ENCODE measurements around the gene RBP3.

RBP3 gene

DNA sequence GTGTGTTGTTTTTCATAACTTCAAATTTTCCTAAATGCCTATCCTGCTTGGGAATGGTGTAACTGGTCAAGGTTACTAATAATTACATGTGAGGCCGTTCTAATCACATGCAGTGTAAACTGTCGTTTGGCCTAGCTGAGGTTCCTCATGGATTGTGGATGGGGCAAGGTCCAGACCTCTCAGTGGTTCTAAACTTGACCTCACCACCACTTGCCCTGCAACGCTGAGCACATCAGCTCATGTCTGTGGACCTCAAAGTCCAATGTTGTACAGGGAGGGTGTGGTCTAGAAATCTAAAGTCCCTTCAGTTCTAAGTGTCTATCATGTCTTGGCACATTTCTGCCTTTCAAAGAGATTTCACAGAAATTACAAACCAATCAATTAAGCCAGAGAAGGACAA lies 15.6 kb downstream of the RBP3 start:
- no peak for ATAC-seq
- TF ChIP-seq SNAI2 (CRISPR knock-in tag; IDR thresholded peaks at IDR 0.05) (no peak), ZC3H10 (CRISPR knock-in tag; IDR thresholded peaks at IDR 0.05) (no peak), OSR1 (CRISPR knock-in tag; IDR thresholded peaks at IDR 0.05) (no peak), PPARA (CRISPR knock-in tag; IDR thresholded peaks at IDR 0.05; ENCODE audit: borderline replicate concordance) (no peak)

DNA sequence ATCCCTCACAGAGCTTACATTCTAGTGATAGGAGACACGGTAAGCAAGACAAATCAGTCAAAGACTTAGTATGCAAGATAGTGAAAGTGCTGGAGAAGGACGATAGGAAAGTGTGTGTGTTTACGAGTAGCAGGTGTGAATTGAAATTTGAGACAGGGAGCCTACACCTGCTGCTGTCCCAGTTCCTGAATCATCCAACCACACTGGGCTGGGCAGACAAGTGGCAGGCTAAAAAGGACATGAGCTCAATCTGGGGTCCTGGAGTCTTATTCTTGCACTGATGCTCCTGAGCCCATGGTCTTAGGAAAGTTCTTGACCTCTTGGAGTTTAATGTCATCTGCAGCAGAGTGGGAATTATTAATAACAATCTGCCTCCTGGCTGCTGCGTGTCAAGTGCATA lies 16.2 kb downstream of the RBP3 start:
- ATAC-seq, result no peak
- TF ChIP-seq ZNF70 (CRISPR knock-in tag; IDR thresholded peaks at IDR 0.05) (no peak), ARNTL (CRISPR knock-in tag; IDR thresholded peaks at IDR 0.05; ENCODE audit: borderline replicate concordance, low read depth) (no peak), ESRRG (CRISPR knock-in tag; IDR thresholded peaks at IDR 0.05) (no peak), ZNF565 (CRISPR knock-in tag; conservative IDR thresholded peaks at IDR 0.05; ENCODE audit: low read depth) (no peak), ZNF8 (CRISPR knock-in tag; IDR thresholded peaks at IDR 0.05) (no peak), TOX (CRISPR knock-in tag; IDR thresholded peaks at IDR 0.05; ENCODE audit: borderline replicate concordance) (no peak), SNAI2 (CRISPR knock-in tag; IDR thresholded peaks at IDR 0.05) (no peak), ZFP3 (CRISPR knock-in tag; IDR thresholded peaks at IDR 0.05) (no peak), OSR1 (CRISPR knock-in tag; IDR thresholded peaks at IDR 0.05) (no peak), ZFP30 (CRISPR knock-in tag; IDR thresholded peaks at IDR 0.05) (no peak), ISL1 (CRISPR knock-in tag; IDR thresholded peaks at IDR 0.05) (no peak)
- TF ChIP-seq, protein P1, sequence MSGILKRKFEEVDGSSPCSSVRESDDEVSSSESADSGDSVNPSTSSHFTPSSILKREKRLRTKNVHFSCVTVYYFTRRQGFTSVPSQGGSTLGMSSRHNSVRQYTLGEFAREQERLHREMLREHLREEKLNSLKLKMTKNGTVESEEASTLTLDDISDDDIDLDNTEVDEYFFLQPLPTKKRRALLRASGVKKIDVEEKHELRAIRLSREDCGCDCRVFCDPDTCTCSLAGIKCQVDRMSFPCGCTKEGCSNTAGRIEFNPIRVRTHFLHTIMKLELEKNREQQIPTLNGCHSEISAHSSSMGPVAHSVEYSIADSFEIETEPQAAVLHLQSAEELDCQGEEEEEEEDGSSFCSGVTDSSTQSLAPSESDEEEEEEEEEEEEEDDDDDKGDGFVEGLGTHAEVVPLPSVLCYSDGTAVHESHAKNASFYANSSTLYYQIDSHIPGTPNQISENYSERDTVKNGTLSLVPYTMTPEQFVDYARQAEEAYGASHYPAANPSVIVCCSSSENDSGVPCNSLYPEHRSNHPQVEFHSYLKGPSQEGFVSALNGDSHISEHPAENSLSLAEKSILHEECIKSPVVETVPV (CRISPR knock-in tag; IDR thresholded peaks at IDR 0.05), result no peak
- TF ChIP-seq, protein P2, sequence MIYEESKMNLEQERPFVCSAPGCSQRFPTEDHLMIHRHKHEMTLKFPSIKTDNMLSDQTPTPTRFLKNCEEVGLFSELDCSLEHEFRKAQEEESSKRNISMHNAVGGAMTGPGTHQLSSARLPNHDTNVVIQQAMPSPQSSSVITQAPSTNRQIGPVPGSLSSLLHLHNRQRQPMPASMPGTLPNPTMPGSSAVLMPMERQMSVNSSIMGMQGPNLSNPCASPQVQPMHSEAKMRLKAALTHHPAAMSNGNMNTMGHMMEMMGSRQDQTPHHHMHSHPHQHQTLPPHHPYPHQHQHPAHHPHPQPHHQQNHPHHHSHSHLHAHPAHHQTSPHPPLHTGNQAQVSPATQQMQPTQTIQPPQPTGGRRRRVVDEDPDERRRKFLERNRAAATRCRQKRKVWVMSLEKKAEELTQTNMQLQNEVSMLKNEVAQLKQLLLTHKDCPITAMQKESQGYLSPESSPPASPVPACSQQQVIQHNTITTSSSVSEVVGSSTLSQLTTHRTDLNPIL (CRISPR knock-in tag; IDR thresholded peaks at IDR 0.05; ENCODE audit: low read depth), result no peak
- TF ChIP-seq, protein P3, sequence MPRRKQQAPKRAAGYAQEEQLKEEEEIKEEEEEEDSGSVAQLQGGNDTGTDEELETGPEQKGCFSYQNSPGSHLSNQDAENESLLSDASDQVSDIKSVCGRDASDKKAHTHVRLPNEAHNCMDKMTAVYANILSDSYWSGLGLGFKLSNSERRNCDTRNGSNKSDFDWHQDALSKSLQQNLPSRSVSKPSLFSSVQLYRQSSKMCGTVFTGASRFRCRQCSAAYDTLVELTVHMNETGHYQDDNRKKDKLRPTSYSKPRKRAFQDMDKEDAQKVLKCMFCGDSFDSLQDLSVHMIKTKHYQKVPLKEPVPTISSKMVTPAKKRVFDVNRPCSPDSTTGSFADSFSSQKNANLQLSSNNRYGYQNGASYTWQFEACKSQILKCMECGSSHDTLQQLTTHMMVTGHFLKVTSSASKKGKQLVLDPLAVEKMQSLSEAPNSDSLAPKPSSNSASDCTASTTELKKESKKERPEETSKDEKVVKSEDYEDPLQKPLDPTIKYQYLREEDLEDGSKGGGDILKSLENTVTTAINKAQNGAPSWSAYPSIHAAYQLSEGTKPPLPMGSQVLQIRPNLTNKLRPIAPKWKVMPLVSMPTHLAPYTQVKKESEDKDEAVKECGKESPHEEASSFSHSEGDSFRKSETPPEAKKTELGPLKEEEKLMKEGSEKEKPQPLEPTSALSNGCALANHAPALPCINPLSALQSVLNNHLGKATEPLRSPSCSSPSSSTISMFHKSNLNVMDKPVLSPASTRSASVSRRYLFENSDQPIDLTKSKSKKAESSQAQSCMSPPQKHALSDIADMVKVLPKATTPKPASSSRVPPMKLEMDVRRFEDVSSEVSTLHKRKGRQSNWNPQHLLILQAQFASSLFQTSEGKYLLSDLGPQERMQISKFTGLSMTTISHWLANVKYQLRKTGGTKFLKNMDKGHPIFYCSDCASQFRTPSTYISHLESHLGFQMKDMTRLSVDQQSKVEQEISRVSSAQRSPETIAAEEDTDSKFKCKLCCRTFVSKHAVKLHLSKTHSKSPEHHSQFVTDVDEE (CRISPR knock-in tag; IDR thresholded peaks at IDR 0.05), result no peak
- TF ChIP-seq, protein P4, sequence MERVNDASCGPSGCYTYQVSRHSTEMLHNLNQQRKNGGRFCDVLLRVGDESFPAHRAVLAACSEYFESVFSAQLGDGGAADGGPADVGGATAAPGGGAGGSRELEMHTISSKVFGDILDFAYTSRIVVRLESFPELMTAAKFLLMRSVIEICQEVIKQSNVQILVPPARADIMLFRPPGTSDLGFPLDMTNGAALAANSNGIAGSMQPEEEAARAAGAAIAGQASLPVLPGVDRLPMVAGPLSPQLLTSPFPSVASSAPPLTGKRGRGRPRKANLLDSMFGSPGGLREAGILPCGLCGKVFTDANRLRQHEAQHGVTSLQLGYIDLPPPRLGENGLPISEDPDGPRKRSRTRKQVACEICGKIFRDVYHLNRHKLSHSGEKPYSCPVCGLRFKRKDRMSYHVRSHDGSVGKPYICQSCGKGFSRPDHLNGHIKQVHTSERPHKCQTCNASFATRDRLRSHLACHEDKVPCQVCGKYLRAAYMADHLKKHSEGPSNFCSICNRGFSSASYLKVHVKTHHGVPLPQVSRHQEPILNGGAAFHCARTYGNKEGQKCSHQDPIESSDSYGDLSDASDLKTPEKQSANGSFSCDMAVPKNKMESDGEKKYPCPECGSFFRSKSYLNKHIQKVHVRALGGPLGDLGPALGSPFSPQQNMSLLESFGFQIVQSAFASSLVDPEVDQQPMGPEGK (CRISPR knock-in tag; IDR thresholded peaks at IDR 0.05; ENCODE audit: borderline replicate concordance), result no peak

DNA sequence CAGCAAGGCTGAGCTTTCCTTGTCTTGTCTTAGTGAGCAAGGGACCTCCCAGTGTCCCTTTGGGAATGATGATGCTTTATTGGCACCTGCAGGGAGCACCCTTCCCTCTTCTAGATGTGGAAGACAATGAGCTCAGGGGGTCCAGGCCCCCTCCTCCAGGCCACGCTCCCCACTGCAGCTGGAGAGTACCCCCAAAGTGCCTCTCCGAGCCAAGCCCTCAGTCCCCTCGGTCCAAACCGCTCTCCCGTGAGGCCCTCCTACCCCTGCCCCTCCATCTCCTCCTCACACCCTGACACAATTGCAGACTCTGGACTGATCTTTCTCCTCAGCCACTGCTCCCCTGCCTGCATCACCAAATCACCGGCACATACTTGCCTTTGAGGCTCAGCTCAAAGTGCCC lies 16.7 kb downstream of the RBP3 start:
- ATAC-seq, result no peak
- TF ChIP-seq ZNF565 (CRISPR knock-in tag; conservative IDR thresholded peaks at IDR 0.05; ENCODE audit: low read depth), result no peak
- no peak for TF ChIP-seq RARB (CRISPR knock-in tag; IDR thresholded peaks at IDR 0.05)
- no peak for TF ChIP-seq ZFP3 (CRISPR knock-in tag; IDR thresholded peaks at IDR 0.05)
- TF ChIP-seq ARNTL (CRISPR knock-in tag; IDR thresholded peaks at IDR 0.05; ENCODE audit: borderline replicate concordance, low read depth), result no peak
- no peak for TF ChIP-seq ZNF70 (CRISPR knock-in tag; IDR thresholded peaks at IDR 0.05)
- no peak for TF ChIP-seq OSR1 (CRISPR knock-in tag; IDR thresholded peaks at IDR 0.05)
- no peak for TF ChIP-seq ZC3H10 (CRISPR knock-in tag; IDR thresholded peaks at IDR 0.05)
- TF ChIP-seq, protein P3 (CRISPR knock-in tag; IDR thresholded peaks at IDR 0.05), result no peak
- TF ChIP-seq, protein P2 (CRISPR knock-in tag; IDR thresholded peaks at IDR 0.05; ENCODE audit: low read depth), result no peak
- TF ChIP-seq ZNF8 (CRISPR knock-in tag; IDR thresholded peaks at IDR 0.05), result no peak

All from SK-N-SH treated with all-trans-retinoic acid at 6 μM for 48 hours (cell line).